Mesendoderm (in vitro differentiated cells): ENCODE results near the gene LCN6.

Experiments used
- DNase-seq: peaks from one replicate; pipeline ENCODE4 v3.0.0; 2013
- H2AK5ac ChIP-seq: 2 replicates; pipeline ENCODE4 v1.6.1; 2013; ENCODE audit warnings: low read length, inconsistent platforms
- H2BK120ac ChIP-seq: 2 replicates; pipeline ENCODE4 v1.6.1; 2013; ENCODE audit warnings: low read depth, mild to moderate bottlenecking, low read length, moderate library complexity, mixed read lengths
- H2BK15ac ChIP-seq: replicated peaks from 2 replicates; pipeline ENCODE4 v1.6.1; 2013; ENCODE audit warnings: low read depth, mild to moderate bottlenecking, moderate library complexity
- H2BK5ac ChIP-seq: 2 replicates; pipeline ENCODE4 v1.6.1; 2013; ENCODE audit warnings: low read length, inconsistent platforms
- H3K18ac ChIP-seq: 2 replicates; pipeline ENCODE4 v1.6.1; 2013; ENCODE audit warnings: mild to moderate bottlenecking, low read length, mixed read lengths
- H3K23ac ChIP-seq: one replicate; pipeline ENCODE4 v1.6.1; 2013; ENCODE audit warnings: low read length
- H3K27ac ChIP-seq: 2 replicates; pipeline ENCODE4 v1.5.1; 2013; ENCODE audit warnings: low read depth, mild to moderate bottlenecking, inconsistent platforms, low read length, moderate library complexity
- H3K27me3 ChIP-seq: 2 replicates; pipeline ENCODE4 v1.6.1; 2013; ENCODE audit warnings: low read length, control low read depth, mild to moderate bottlenecking, inconsistent platforms; ENCODE audit not compliant: insufficient read depth, poor library complexity
- H3K36me3 ChIP-seq: 2 replicates; pipeline ENCODE4 v1.6.1; 2013; ENCODE audit warnings: low read length, inconsistent platforms; ENCODE audit not compliant: control insufficient read depth, insufficient read depth
- H3K4ac ChIP-seq: one replicate; pipeline ENCODE4 v1.6.1; 2013; ENCODE audit warnings: low read depth, mild to moderate bottlenecking, low read length, moderate library complexity
- H3K4me1 ChIP-seq: 2 replicates; pipeline ENCODE4 v1.6.1; 2013; ENCODE audit warnings: low read depth, low read length, inconsistent platforms; ENCODE audit not compliant: control insufficient read depth
- H3K4me2 ChIP-seq: 2 replicates; pipeline ENCODE4 v1.6.1; 2013; ENCODE audit warnings: low read length
- H3K4me3 ChIP-seq: 2 replicates; pipeline ENCODE4 v1.5.1; 2013; ENCODE audit warnings: mild to moderate bottlenecking, low read length
- H3K56ac ChIP-seq: one replicate; pipeline ENCODE4 v1.6.1; 2013; ENCODE audit warnings: low read length
- H3K79me1 ChIP-seq: 2 replicates; pipeline ENCODE4 v1.6.1; 2013; ENCODE audit warnings: low read length, inconsistent platforms
- H3K79me2 ChIP-seq: 2 replicates; pipeline ENCODE4 v1.6.1; 2013; ENCODE audit warnings: mild to moderate bottlenecking, low read length; ENCODE audit not compliant: control insufficient read depth, insufficient read depth
- H3K9ac ChIP-seq: 2 replicates; pipeline ENCODE4 v1.6.1; 2013; ENCODE audit warnings: low read length, inconsistent platforms
- H4K5ac ChIP-seq: one replicate; pipeline ENCODE4 v1.6.1; 2013; ENCODE audit warnings: low read length
- H4K8ac ChIP-seq: one replicate; pipeline ENCODE4 v1.6.1; 2013; ENCODE audit warnings: low read depth, mild to moderate bottlenecking, control low read depth, low read length, moderate library complexity
- WGBS: extraction: QIAGEN DNeasy Blood & Tissue Kit; methylation state at CpG from one replicate; pipeline ENCODE4 v1.1.7; 2013; ENCODE audit warnings: low lambda C conversion rate, missing lambda C conversion rate; ENCODE audit not compliant: insufficient coverage; ENCODE audit errors: extremely low coverage; 5-methylcytosine and 5-hydroxymethylcytosine counted together

Gene LCN6

DNA sequence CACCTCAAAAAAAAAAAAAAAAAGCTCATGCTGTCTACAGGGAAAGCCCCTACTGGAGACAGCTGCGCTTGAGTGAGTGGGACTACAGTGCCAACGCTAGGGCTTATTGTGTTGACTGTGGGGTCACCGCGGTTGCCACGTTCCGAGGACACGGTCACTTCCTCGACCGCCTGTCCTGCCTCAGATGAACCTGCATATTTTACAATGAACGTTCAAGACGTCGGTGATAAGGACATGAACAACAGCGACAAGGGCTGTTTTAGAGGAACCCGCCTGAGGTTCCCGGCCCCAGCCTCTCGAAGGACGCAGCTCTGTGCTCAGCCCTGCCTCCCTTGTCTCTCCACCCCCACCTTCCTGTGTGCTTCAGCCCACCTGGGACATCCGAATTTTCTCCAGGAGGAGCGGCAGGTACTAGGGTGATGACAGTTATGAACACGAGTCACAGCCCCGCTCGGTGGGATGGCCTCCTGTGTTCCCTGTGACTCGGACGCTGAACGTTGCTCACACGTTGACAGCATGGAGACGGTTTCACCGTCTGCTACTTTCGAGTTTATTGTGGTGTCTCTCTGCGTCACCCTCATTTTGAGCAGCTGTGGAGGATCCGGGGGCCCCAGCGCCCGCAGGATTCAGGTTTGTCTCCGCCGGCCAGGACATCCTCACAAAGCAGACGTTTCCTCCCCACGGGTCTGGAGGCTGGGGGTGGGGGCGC lies 47.2 kb downstream of the LCN6 start:
- no peak overlapping the region for H4K8ac ChIP-seq
- H3K18ac ChIP-seq, result no peak overlapping the region
- no peak overlapping the region for H2BK5ac ChIP-seq
- H3K4me1 ChIP-seq, result peaks cover 2% of the 10 kb centered on the region
- no peaks in the 10 kb centered on the region for H3K27me3 ChIP-seq
- no peak overlapping the region for H4K5ac ChIP-seq
- H3K4me3 ChIP-seq, result no peak overlapping the region
- H3K4ac ChIP-seq, result no peak overlapping the region
- no peak overlapping the region for H2BK15ac ChIP-seq
- H2AK5ac ChIP-seq, result no peak overlapping the region
- DNase-seq, result no peak
- H3K27ac ChIP-seq, result no peak overlapping the region
- no peak overlapping the region for H3K56ac ChIP-seq
- no peak overlapping the region for H3K4me2 ChIP-seq
- H3K79me1 ChIP-seq, result no peaks in the 10 kb centered on the region
- no peak overlapping the region for H3K9ac ChIP-seq
- no peak overlapping the region for H2BK120ac ChIP-seq
- WGBS, result no CpG with 5 or more reads among the region's 38 CpGs
- no peaks in the 10 kb centered on the region for H3K36me3 ChIP-seq
- no peak overlapping the region for H3K23ac ChIP-seq
- no peaks in the 10 kb centered on the region for H3K79me2 ChIP-seq

DNA sequence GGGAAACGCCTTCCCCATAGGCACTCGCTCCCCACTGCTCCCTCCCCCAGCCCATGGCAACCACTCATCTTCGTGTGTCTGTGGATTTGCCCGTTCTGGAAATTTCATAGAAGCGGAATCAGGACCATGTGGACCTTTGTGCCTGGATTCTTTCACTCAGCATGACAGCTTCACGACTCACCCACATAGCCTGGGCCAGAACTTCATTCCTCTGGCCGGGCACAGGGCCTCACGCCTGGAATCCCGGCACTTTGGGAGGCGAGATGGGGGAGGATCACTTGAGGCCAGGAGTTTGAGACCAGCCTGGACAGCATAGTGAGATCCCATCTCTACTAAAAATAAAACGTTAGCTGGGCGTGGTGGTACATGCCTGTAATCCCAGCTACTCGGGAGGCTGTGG lies 48.0 kb downstream of the LCN6 start:
- Histone ChIP-seq H2BK15ac (no peak overlapping the region), H3K4ac (no peak overlapping the region), H2BK5ac (no peak overlapping the region), H3K36me3 (no peaks in the 10 kb centered on the region), H3K4me2 (no peak overlapping the region), H2BK120ac (no peak overlapping the region), H3K79me2 (no peaks in the 10 kb centered on the region), H4K5ac (no peak overlapping the region), H3K18ac (no peak overlapping the region), H3K79me1 (no peaks in the 10 kb centered on the region), H4K8ac (no peak overlapping the region), H3K4me3 (no peak overlapping the region), H3K27ac (no peak overlapping the region), H3K27me3 (no peaks in the 10 kb centered on the region), H3K23ac (no peak overlapping the region), H3K56ac (no peak overlapping the region), H3K9ac (no peak overlapping the region), H2AK5ac (no peak overlapping the region), H3K4me1 (peaks cover 2% of the 10 kb centered on the region)
- no peak for DNase-seq
- no CpG with 5 or more reads among the region's 13 CpGs for WGBS

DNA sequence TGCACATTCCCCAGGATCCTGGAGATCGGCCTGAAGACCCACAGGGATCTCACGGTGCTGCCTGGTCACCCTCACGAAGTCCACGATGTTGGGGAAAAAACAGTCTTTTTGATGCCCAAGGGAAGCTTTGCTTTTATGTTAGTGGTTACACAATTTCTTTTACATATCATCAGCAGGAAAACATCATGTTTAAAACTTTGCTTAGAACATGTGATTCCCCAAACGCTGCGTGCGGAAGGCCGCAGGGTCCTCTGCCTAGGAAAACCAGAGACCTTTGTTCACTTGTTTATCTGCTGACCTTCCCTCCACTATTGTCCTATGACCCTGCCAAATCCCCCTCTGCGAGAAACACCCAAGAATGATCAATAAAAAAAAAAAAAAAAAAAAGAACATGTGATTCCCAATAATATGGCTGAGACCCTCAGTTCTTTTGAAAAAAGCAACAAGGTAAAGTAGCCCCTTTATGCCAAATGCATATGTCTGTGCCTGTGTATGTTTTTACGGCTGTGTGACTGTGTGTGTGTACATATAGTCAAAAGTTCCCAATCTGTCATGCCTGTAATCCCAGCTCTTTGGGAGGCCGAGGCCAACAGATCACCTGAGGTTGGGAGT lies 49.6 kb downstream of the LCN6 start:
- WGBS, result no CpG with 5 or more reads among the region's 11 CpGs
- Histone ChIP-seq H3K79me1 (no peaks in the 10 kb centered on the region), H3K27ac (no peak overlapping the region)

DNA sequence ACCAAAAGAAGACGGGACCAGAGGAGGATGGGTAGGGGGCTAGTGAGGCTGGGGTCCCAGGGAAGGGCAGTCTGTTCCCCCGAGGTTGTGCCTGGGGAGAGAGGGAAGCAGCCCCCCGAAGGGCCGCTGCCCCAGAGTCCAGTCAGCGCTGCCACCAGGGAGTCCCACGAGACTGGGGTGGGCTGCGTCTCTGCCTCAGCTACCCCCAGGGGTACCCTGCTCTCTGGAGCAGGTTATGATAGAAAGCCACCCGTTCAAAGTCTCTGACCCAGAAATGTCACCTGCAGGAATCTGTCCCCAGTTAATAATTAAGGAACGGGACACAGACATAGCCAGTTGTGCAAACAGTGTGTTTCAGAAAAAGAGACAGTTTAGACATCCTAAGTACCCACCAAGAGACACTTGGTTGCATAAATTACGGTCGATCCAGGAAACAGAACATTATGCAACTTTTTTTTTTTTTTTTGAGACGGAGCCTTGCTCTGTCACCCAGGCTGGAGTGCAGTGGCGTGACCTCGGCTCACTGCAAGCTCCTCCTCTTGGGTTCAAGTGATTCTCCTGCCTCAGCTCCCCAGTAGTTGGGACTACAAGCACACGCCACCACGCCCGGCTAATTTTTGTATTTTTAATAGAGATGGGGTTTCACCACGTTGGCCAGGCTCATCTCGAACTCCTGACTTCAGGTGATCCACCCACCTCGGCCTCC lies 50.4 kb downstream of the LCN6 start:
- Histone ChIP-seq H3K4me2 (no peak overlapping the region), H3K4me1 (peaks cover 2% of the 10 kb centered on the region), H3K18ac (no peak overlapping the region), H2BK5ac (no peak overlapping the region), H2BK120ac (no peak overlapping the region), H3K4ac (no peak overlapping the region), H2BK15ac (no peak overlapping the region), H4K5ac (no peak overlapping the region), H2AK5ac (no peak overlapping the region), H3K79me2 (no peaks in the 10 kb centered on the region), H3K27me3 (no peaks in the 10 kb centered on the region), H3K27ac (no peak overlapping the region), H3K56ac (no peak overlapping the region), H4K8ac (no peak overlapping the region), H3K4me3 (no peak overlapping the region), H3K9ac (no peak overlapping the region), H3K79me1 (no peaks in the 10 kb centered on the region), H3K36me3 (no peaks in the 10 kb centered on the region), H3K23ac (no peak overlapping the region)
- DNase-seq, result no peak
- WGBS, result no CpG with 5 or more reads among the region's 20 CpGs

More for the DNA sequence above, 49.6 kb downstream of the LCN6 start:
- no peak overlapping the region for H3K56ac ChIP-seq
- no peak overlapping the region for H2BK120ac ChIP-seq
- H3K23ac ChIP-seq, result no peak overlapping the region
- no peak overlapping the region for H3K18ac ChIP-seq
- H3K4me1 ChIP-seq, result peaks cover 2% of the 10 kb centered on the region
- H3K4ac ChIP-seq, result no peak overlapping the region
- H3K4me3 ChIP-seq, result no peak overlapping the region
- no peaks in the 10 kb centered on the region for H3K27me3 ChIP-seq
- no peak overlapping the region for H3K9ac ChIP-seq
- no peaks in the 10 kb centered on the region for H3K79me2 ChIP-seq
- H3K4me2 ChIP-seq, result no peak overlapping the region
- no peaks in the 10 kb centered on the region for H3K36me3 ChIP-seq
- no peak for DNase-seq
- no peak overlapping the region for H4K8ac ChIP-seq
- no peak overlapping the region for H2BK5ac ChIP-seq
- no peak overlapping the region for H2AK5ac ChIP-seq
- no peak overlapping the region for H4K5ac ChIP-seq
- H2BK15ac ChIP-seq, result no peak overlapping the region

DNA sequence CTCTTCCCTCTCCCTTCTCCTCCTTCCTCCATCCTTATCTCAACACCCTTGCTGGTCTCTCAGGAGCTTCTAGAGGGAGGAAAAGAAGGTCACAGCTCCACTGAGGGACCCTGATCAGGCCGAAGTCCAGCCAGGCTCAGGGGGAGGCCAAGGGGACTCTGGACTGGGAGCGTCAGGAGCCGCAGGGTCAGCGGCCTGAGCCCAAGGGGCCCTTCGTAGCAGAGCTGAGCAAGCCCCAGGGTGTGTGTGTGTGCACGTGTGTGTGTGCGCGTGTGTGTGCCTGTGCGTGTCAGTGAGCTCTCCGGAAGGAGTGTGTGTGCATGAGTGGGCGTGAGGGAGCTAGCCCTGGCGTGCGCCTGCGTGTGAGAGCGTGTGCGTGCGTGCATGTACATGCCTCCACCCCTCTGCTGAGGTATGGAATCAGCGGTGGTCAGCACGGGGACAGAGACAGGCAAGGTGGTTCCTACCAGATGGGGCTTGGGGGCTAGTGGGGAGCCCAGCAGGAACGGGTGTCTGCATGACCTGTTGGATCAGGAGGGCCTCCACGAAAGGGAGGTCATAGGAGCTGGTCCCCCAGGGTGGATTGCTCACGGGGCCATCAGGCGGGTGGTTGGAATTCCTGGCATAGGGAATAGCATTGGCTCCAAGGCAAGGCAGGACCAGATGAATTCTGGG lies 51.0 kb downstream of the LCN6 start:
- peak overlapping the region; percentile 25 for H3K56ac ChIP-seq
- no peak overlapping the region for H3K4me2 ChIP-seq
- H3K23ac ChIP-seq, result no peak overlapping the region
- no peak overlapping the region for H3K9ac ChIP-seq
- no peak overlapping the region for H3K27ac ChIP-seq
- no peak overlapping the region for H4K8ac ChIP-seq
- no peak overlapping the region for H2BK120ac ChIP-seq
- no peaks in the 10 kb centered on the region for H3K79me2 ChIP-seq
- peaks cover 2% of the 10 kb centered on the region for H3K4me1 ChIP-seq
- no peak for DNase-seq
- H2BK15ac ChIP-seq, result no peak overlapping the region
- H2AK5ac ChIP-seq, result no peak overlapping the region
- no peaks in the 10 kb centered on the region for H3K27me3 ChIP-seq
- no peak overlapping the region for H2BK5ac ChIP-seq
- no peaks in the 10 kb centered on the region for H3K79me1 ChIP-seq
- no peak overlapping the region for H4K5ac ChIP-seq
- WGBS, result no CpG with 5 or more reads among the region's 23 CpGs
- no peak overlapping the region for H3K18ac ChIP-seq
- H3K4me3 ChIP-seq, result no peak overlapping the region
- no peaks in the 10 kb centered on the region for H3K36me3 ChIP-seq
- no peak overlapping the region for H3K4ac ChIP-seq
